HG02610 (cell line): ENCODE results near the gene GRK6.
"Not testable (repeated sequence)": the region's sequence is repeated elsewhere in the genome, so short reads cannot be mapped to it uniquely, and the experiment has no call there.

Experiments
- ATAC-seq: cut with Tn5 transposase; IDR thresholded peaks from one replicate; pipeline ENCODE4 v1.9.1; 2021; ENCODE audit warnings: mild to moderate bottlenecking, moderate library complexity; ENCODE audit not compliant: unreplicated experiment

GRK6 gene

DNA sequence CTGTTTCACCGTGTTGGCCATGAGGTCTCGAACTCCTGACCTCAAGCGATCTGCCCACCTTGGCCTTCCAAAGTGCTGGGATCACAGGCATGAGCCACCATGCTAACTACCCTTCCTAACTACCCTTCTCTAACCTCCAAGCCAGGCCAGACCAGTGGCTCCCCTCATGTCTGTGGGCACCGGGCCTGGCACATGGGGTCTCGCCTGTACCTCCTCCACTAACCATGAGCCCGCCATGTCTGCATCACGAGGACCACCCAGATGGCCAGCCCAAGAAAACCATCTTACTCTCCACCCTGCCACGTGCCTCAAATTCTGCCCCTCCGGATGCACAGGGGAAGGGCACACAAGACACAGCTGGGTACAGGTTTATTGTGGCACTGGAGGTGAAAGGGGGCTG is 56.6 kb downstream of the GRK6 start:
- no peak for ATAC-seq

DNA sequence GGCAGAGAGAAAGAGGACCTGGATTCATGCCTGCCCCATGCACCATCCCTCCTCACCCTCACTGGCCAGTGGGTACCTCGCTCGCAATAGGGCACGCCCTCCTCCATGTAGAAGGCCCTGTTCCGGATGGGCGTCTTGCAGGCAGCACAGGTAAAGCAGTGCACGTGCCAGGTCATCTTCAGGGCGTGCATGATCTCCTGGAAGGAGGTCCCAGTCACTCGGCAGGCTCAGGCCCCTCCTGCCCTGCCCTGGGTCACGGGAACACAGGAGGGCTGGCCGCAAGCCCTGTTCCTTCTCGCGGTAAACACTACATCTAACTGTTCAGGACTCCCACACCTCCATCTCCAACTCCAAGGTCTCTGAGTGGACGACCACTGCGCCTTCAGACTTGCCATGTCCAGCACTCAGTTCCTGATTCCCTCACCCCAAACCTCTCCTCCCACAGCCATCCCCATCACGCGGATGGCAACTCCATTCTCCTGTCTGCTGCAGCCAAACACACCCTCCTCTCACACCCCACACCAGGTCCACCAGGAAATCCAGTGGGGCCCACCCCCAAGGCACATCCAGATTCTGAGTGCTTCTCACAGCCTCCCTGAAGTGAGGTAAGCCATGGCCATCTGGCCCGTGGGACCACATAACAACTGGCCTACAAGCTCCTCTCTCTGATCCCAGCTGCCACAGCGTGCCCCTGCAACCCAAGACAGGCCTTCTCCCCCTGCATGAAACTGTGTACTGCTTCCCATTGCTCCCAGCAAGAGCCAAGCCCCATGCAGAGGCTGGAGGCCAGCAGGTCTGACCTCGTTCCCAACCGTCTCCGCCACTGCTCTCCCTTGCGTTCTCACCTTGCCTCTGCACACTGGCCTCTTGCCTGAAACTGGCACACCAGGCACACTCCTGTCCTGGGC is 57.8 kb downstream of the GRK6 start:
- no peak for ATAC-seq

DNA sequence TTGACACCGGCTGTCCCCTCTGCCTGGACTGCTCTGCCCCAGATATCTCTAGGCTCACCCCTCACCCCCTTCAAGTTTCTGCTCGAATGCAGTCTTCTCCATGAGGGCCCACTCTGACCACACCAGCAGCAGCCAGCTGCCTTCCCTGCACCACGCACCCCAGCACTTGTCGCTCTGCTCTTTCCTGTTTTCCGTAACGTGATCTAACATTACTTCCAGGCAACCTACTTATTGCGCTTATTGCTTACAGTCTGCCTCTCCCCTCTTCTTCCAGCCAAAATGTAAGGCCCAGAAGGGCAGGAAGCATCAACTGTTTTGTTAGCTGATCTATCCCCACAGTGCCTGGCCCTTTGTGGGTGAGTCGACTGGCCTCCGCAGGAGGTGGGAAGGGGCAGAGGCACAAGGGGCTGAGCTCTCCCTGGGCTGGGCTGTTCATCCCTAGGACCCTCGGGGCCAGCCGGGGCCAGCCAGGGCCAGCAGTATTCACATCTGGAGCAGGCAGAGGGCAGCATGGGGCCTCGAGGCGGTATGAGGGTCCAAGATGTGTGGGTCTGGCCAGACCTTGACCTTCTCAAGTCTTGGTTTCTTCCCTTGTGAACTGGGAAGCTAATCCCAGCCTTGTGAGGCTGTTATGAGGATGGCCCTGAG is 58.5 kb downstream of the GRK6 start:
- ATAC-seq: no peak

DNA sequence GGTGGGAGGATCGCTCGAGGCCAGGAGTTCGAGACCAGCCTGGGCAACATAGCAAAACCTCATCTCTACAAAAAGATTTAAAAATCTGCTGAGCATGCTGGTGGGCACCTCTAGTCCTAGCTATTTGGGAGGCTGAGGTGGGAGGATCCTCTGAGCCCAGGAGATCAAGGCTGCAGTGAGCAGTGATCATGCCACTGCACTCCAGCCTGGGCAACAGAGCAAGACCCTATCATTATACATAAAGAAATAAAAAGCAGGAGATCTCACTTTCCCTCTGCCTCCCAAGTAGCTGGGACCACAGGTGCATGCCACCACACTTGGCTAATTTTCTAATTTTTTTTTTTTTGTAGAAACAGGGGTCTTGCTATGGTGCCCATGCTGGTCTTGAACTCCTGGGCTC is 59.3 kb downstream of the GRK6 start:
- ATAC-seq: not testable (repeated sequence)

DNA sequence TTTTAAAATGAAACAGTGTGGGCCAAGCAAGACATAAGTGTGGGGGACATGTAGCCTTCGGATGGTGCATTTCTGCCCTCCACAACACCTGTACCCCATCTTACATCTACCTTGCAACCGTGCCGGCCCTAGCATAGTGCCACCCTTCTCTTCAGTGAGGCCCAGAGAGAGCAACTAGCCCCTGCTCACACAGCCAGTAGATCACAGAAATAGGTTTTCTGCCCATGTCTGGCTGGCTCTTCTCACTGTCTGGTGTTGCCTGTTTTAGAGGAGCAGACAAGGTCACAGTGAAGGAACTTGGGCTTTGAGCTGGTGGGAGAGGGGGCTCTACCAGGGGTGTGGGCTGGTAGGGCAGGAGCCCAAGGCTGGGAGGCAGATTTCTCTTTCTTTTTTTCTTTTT is 59.8 kb downstream of the GRK6 start:
- ATAC-seq: no peak

GRCh38 chr5:177487144-177487543 is 60.7 kb downstream of the GRK6 start:
- no peak for ATAC-seq

DNA sequence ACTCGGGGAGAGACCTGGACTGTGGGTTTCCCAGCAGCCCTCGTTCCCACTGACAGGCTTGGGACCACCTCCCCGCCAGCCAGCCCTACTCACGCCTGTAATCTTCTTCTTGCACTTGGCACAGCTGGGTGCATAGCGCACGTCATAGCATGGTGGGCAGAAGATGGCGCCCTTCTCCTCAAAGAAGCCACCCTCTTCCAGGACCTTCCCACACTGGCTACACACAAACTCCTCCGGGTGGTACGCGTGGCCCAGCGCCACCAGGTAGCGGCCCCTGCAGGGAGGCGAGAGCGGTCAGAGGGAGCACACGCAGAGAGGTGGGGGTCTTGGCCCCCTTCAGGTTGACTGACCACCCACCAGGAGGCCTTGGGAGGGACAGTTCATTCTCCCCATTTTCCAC is 61.5 kb downstream of the GRK6 start:
- ATAC-seq: no peak

DNA sequence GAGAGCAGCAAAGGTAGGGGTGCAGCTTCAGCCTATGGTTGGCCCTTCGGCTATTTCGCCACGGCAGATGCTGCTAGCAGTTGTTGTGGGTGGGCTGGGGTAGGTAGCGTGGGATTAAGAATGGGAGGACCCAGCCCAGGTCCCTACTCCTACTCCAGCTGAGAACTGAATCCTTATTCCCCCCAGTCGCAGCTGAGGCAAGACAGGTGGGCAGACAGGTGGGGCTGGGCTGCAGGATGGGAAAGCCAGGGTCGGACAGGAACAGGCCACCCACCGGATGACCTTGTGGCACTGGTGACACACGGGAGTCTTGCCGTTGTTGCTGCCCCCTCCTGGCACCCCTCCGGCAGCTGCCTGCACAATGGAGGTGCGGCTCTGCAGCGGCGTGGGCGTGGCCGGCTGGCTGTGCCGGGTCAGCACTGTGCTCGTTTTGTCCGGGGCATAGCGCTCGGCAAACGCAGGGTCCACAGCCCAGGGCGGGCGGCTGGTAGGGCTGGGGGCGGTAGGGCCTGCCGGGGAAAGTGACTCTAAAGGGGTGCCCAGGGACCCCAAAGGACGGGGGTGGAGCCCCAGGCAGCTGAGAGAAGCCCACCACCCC is 62.7 kb downstream of the GRK6 start:
- no peak for ATAC-seq

- ATAC-seq: no peak
These were observed 64.0 kb downstream of the GRK6 start for GRCh38 chr5:177490311-177490991.

- ATAC-seq: no peak
These were observed 64.5 kb downstream of the GRK6 start for GRCh38 chr5:177490992-177491391.

GRCh38 chr5:177491429-177491945 is 65.0 kb downstream of the GRK6 start:
- ATAC-seq: no peak

GRCh38 chr5:177491983-177492746 is 65.7 kb downstream of the GRK6 start:
- ATAC-seq: no peak
